RWPE2 (cell line): ENCODE measurements around the gene DBF4.
A peak's percentile ranks its signal among the peaks of the same experiment; 100 is the strongest.
"Not testable (repeated sequence)": the region's sequence is repeated elsewhere in the genome, so short reads cannot be mapped to it uniquely, and the experiment has no call there.

Experiments used
- ATAC-seq: fragments of 200-7000 bp; cut with Tn5 transposase; 3 replicates; pipeline ENCODE4 v1.9.1; 2021; ENCODE audit warnings: low read depth
- DNase-seq: peaks from one replicate; pipeline ENCODE4 v3.0.0-alpha.2; 2020; ENCODE audit warnings: low spot score
- H3K27ac ChIP-seq: fragments of 450-650 bp; 2 replicates; pipeline ENCODE4 v1.5.1; 2017; ENCODE audit warnings: mild to moderate bottlenecking; ENCODE audit not compliant: poor library complexity, severe bottlenecking
- H3K27me3 ChIP-seq: fragments of 250-450 bp; sonication (Bioruptor Pico); 2 replicates; pipeline ENCODE4 v1.5.1; 2021; ENCODE audit warnings: mild to moderate bottlenecking, moderate library complexity; ENCODE audit not compliant: insufficient read depth, poor library complexity, severe bottlenecking
- H3K36me3 ChIP-seq: fragments of 250-450 bp; sonication (Bioruptor Pico); 2 replicates; pipeline ENCODE4 v1.5.1; 2020; ENCODE audit warnings: low read depth, mild to moderate bottlenecking, moderate library complexity
- H3K4me1 ChIP-seq: fragments of 250-450 bp; sonication (Bioruptor Pico); 2 replicates; pipeline ENCODE4 v1.5.1; 2021; ENCODE audit warnings: mild to moderate bottlenecking, moderate library complexity; ENCODE audit not compliant: insufficient read depth, poor library complexity, severe bottlenecking
- H3K4me3 ChIP-seq: fragments of 250-450 bp; sonication (Bioruptor Pico); 2 replicates; pipeline ENCODE4 v1.5.1; 2021; ENCODE audit warnings: mild to moderate bottlenecking, moderate library complexity; ENCODE audit not compliant: severe bottlenecking
- H3K9me3 ChIP-seq: fragments of 250-450 bp; sonication (Bioruptor Pico); 2 replicates; pipeline ENCODE4 v1.5.1; 2021; ENCODE audit warnings: mild to moderate bottlenecking, moderate library complexity; ENCODE audit not compliant: severe bottlenecking
- CTCF ChIP-seq: fragments of 450-650 bp; IDR thresholded peaks from one replicate; pipeline ENCODE4 v1.5.1; 2017; ENCODE audit warnings: mild to moderate bottlenecking, moderate library complexity; ENCODE audit not compliant: poor library complexity, severe bottlenecking

Gene DBF4, protein sequence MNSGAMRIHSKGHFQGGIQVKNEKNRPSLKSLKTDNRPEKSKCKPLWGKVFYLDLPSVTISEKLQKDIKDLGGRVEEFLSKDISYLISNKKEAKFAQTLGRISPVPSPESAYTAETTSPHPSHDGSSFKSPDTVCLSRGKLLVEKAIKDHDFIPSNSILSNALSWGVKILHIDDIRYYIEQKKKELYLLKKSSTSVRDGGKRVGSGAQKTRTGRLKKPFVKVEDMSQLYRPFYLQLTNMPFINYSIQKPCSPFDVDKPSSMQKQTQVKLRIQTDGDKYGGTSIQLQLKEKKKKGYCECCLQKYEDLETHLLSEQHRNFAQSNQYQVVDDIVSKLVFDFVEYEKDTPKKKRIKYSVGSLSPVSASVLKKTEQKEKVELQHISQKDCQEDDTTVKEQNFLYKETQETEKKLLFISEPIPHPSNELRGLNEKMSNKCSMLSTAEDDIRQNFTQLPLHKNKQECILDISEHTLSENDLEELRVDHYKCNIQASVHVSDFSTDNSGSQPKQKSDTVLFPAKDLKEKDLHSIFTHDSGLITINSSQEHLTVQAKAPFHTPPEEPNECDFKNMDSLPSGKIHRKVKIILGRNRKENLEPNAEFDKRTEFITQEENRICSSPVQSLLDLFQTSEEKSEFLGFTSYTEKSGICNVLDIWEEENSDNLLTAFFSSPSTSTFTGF

DNA sequence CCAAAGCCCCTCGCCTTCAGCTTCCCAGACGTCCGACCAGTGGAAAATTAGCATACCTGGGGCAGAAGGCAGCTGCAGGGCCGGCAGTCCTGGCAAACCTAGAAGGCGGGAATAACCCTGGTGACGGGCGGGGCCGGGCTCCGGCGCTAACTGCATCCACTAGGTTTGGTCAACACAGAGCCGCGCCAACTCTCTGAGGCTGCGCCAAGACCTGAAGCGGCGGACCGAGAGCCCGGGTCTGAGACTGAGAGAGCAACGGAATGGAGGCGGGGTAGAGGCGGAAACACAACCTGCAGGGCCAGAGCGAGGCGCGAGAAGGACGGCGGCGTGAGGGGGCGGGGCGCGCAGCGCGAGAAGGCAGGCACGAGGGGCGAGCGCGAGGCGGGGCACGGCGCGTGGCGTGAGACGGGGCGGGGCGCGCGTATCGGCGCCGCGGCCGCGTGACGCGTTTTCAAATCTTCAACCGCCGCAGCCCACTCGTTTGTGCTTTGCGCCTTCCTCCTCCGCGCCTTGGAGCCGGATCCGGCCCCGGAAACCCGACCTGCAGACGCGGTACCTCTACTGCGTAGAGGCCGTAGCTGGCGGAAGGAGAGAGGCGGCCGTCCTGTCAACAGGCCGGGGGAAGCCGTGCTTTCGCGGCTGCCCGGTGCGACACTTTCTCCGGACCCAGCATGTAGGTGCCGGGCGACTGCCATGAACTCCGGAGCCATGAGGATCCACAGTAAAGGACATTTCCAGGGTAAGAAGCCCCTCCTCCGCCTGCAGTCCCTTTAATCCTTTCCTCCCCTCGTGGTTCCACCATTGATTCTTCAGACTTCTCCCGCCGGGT lies at the start of gene DBF4, which contains the start of gene SLC25A40:
Gene DBF4, plus strand, starts transcription at position 454 of the 829 bp plus-strand sequence. Its CDS starts 240 bp downstream, at position 694.
Gene SLC25A40, minus strand, starts transcription at position 321 of the 829 bp plus-strand sequence. CDS start 17,633 bp downstream, outside the sequence.
- peaks cover 2% of the 10 kb centered on the region for H3K4me1 ChIP-seq
- H3K27me3 ChIP-seq = no peaks in the 10 kb centered on the region
- H3K36me3 ChIP-seq = peaks cover 40% of the 10 kb centered on the region
- DNase-seq = peak; percentile 95
- H3K27ac ChIP-seq = peak within 1 kb of the TSS; percentile 90
- peak within 1 kb of the TSS; percentile 62 for H3K4me3 ChIP-seq
- TF ChIP-seq CTCF = no peak
- peaks cover 4% of the 10 kb centered on the region for H3K9me3 ChIP-seq
- ATAC-seq = peak; percentile 93

GRCh38 chr7:87828383-87828782 lies 47.9 kb upstream of the DBF4 start:
- H3K4me1 ChIP-seq, H3K4me3 ChIP-seq, H3K27me3 ChIP-seq, H3K9me3 ChIP-seq, H3K27ac ChIP-seq, DNase-seq, H3K36me3 ChIP-seq, ATAC-seq: not testable (repeated sequence)

DNA sequence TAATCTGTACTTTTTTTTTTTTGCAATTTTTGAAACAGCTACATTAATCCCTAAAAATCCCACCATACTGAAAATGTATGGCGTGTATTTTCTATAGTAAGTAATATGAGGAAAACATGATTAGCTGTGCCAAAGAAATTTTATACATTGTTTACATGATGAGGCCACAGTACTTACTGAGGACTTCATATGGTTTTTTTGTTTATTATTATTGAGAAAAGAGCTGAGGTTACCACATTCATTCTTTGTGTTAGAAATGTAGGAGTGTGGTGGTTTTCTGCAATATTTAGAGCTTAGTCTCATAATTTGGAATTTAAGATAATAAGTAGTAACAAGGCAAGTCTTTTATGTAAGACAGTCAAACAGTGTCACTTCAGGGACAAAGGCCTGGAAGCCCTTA lies 45.2 kb upstream of the DBF4 start:
- ATAC-seq = no peak
- Histone ChIP-seq H3K36me3 (peaks cover 13% of the 10 kb centered on the region), H3K27ac (no peak overlapping the region), H3K27me3 (no peaks in the 10 kb centered on the region), H3K4me1 (no peaks in the 10 kb centered on the region), H3K9me3 (no peaks in the 10 kb centered on the region), H3K4me3 (no peak overlapping the region)
- DNase-seq = no peak
- TF ChIP-seq CTCF = no peak

GRCh38 chr7:87833130-87833529 lies 43.2 kb upstream of the DBF4 start:
- Histone ChIP-seq H3K4me1 (no peaks in the 10 kb centered on the region), H3K27ac (no peak overlapping the region), H3K9me3 (no peaks in the 10 kb centered on the region), H3K27me3 (no peaks in the 10 kb centered on the region), H3K4me3 (no peak overlapping the region), H3K36me3 (peaks cover 21% of the 10 kb centered on the region)
- no peak for DNase-seq
- TF ChIP-seq CTCF = no peak
- ATAC-seq = no peak

- ATAC-seq (no peak), DNase-seq (no peak)
- no peak for TF ChIP-seq CTCF
- Histone ChIP-seq H3K27ac (no peak overlapping the region), H3K9me3 (no peaks in the 10 kb centered on the region), H3K27me3 (no peaks in the 10 kb centered on the region), H3K36me3 (peaks cover 39% of the 10 kb centered on the region), H3K4me3 (no peak overlapping the region), H3K4me1 (no peaks in the 10 kb centered on the region)
Measured at GRCh38 chr7:87837597-87837996, 38.7 kb upstream of the DBF4 start.
